ES-I3 (cell line): ENCODE measurements around the gene SNAI1.

Experiments used
- H3K36me3 ChIP-seq: 2 replicates; pipeline ENCODE4 v1.6.1; 2013; ENCODE audit warnings: mild to moderate bottlenecking, low read length, control low read depth, moderate library complexity; ENCODE audit not compliant: insufficient read depth
- H3K4me1 ChIP-seq: 2 replicates; pipeline ENCODE4 v1.6.1; 2013; ENCODE audit warnings: mild to moderate bottlenecking, control low read depth, low read length; ENCODE audit not compliant: insufficient read depth
- H3K9ac ChIP-seq: 2 replicates; pipeline ENCODE4 v1.6.1; 2013; ENCODE audit warnings: low read depth, mild to moderate bottlenecking, low read length, moderate library complexity
- H3K9me3 ChIP-seq: 2 replicates; pipeline ENCODE4 v1.6.1; 2013; ENCODE audit warnings: mild to moderate bottlenecking, low read length, moderate library complexity; ENCODE audit not compliant: control insufficient read depth, insufficient read depth

The SNAI1 gene

GRCh38 chr20:49982346-49983122, at the start of gene SNAI1:
Gene SNAI1 (plus strand): TSS chr20:49982980. CDS start chr20:49983060, 80 bp downstream.
- Histone ChIP-seq H3K9me3 (no peaks in the 10 kb centered on the region), H3K36me3 (no peaks in the 10 kb centered on the region; the same call in 1 of the 2 replicates), H3K9ac (peak within 1 kb of the TSS; percentile 76), H3K4me1 (peaks cover 27% of the 10 kb centered on the region)

GRCh38 chr20:49935746-49936152, 47.0 kb upstream of the SNAI1 start:
- H3K4me1 ChIP-seq: peaks cover 9% of the 10 kb centered on the region
- peaks cover 4% of the 10 kb centered on the region for H3K36me3 ChIP-seq
- H3K9ac ChIP-seq: peak overlapping the region; percentile 52; the same call in 1 of the 2 replicates
- H3K9me3 ChIP-seq: no peaks in the 10 kb centered on the region

- peaks cover 9% of the 10 kb centered on the region for H3K4me1 ChIP-seq
Observed at GRCh38 chr20:49936153-49937026, 46.4 kb upstream of the SNAI1 start, which contains the start of gene RNF114. Gene RNF114 (plus strand): TSS chr20:49936397. CDS start chr20:49936413, 16 bp downstream.

GRCh38 chr20:49937027-49937929, 45.5 kb upstream of the SNAI1 start:
- no peaks in the 10 kb centered on the region for H3K9me3 ChIP-seq
- H3K4me1 ChIP-seq: peaks cover 9% of the 10 kb centered on the region
- H3K36me3 ChIP-seq: peaks cover 4% of the 10 kb centered on the region
- H3K9ac ChIP-seq: peak overlapping the region; percentile 76

More at GRCh38 chr20:49936153-49937026, 46.4 kb upstream of the SNAI1 start, which contains the start of gene RNF114:
- peaks cover 4% of the 10 kb centered on the region for H3K36me3 ChIP-seq
- peak within 1 kb of the TSS; percentile 76 for H3K9ac ChIP-seq
- no peaks in the 10 kb centered on the region for H3K9me3 ChIP-seq

GRCh38 chr20:49938173-49939163, 44.3 kb upstream of the SNAI1 start:
- H3K9ac ChIP-seq: peak overlapping the region; percentile 76; the same call in 1 of the 2 replicates
- H3K36me3 ChIP-seq: peaks cover 12% of the 10 kb centered on the region
- peaks cover 9% of the 10 kb centered on the region for H3K4me1 ChIP-seq
- no peaks in the 10 kb centered on the region for H3K9me3 ChIP-seq

- no peak overlapping the region for H3K9ac ChIP-seq
- H3K9me3 ChIP-seq: no peaks in the 10 kb centered on the region
- H3K36me3 ChIP-seq: peaks cover 21% of the 10 kb centered on the region
- H3K4me1 ChIP-seq: peaks cover 9% of the 10 kb centered on the region
Observed at GRCh38 chr20:49941456-49941855, 41.3 kb upstream of the SNAI1 start.

GRCh38 chr20:49942303-49942702, 40.5 kb upstream of the SNAI1 start:
- Histone ChIP-seq H3K9me3 (no peaks in the 10 kb centered on the region), H3K36me3 (peaks cover 24% of the 10 kb centered on the region), H3K4me1 (peaks cover 9% of the 10 kb centered on the region)

GRCh38 chr20:49942942-49943341, 39.8 kb upstream of the SNAI1 start:
- Histone ChIP-seq H3K9me3 (no peaks in the 10 kb centered on the region), H3K36me3 (peaks cover 24% of the 10 kb centered on the region), H3K4me1 (peaks cover 6% of the 10 kb centered on the region), H3K9ac (no peak overlapping the region)

More at GRCh38 chr20:49942303-49942702, 40.5 kb upstream of the SNAI1 start:
- H3K9ac ChIP-seq: no peak overlapping the region

GRCh38 chr20:49945306-49945700, 37.5 kb upstream of the SNAI1 start:
- Histone ChIP-seq H3K9me3 (no peaks in the 10 kb centered on the region), H3K9ac (no peak overlapping the region), H3K36me3 (peaks cover 26% of the 10 kb centered on the region), H3K4me1 (no peaks in the 10 kb centered on the region)

- no peaks in the 10 kb centered on the region for H3K9me3 ChIP-seq
- H3K36me3 ChIP-seq: peaks cover 31% of the 10 kb centered on the region
- no peaks in the 10 kb centered on the region for H3K4me1 ChIP-seq
- no peak overlapping the region for H3K9ac ChIP-seq
Observed at GRCh38 chr20:49945701-49946477, 36.9 kb upstream of the SNAI1 start.

GRCh38 chr20:49948178-49948577, 34.6 kb upstream of the SNAI1 start:
- Histone ChIP-seq H3K36me3 (peaks cover 43% of the 10 kb centered on the region), H3K9me3 (no peaks in the 10 kb centered on the region), H3K4me1 (no peaks in the 10 kb centered on the region), H3K9ac (no peak overlapping the region)

- no peak overlapping the region for H3K9ac ChIP-seq
Observed at GRCh38 chr20:49948809-49949507, 33.8 kb upstream of the SNAI1 start.

More at GRCh38 chr20:49948809-49949507, 33.8 kb upstream of the SNAI1 start:
- H3K36me3 ChIP-seq: peaks cover 48% of the 10 kb centered on the region
- H3K9me3 ChIP-seq: no peaks in the 10 kb centered on the region
- no peaks in the 10 kb centered on the region for H3K4me1 ChIP-seq
